IMR-90 (cell line): ENCODE measurements around the gene CHMP1B. TPM values are rescaled to one million over a fixed set of nuclear protein-coding genes. Genes with fewer than 3 reads are reported as not detected.

Source experiments
- ATAC-seq: fragments of 200-7000 bp; cut with Tn5 transposase; 2 replicates; pipeline ENCODE4 v1.9.1; 2020; ENCODE audit warnings: low read depth, mild to moderate bottlenecking, moderate library complexity
- BruUV-seq: library from RNA; stranded (reverse); fragments of 400-500 nt; replicated peaks from 2 replicates; lab custom pipeline; 2021; lab: Mats Ljungman, UMichigan
- CTCF ChIA-PET: fragments of 300-600 bp; formaldehyde crosslinking; extraction: SDS; loops from one replicate; lab custom pipeline; 2021; ENCODE audit warnings: antibody characterized with exemption; lab: Yijun Ruan, JAX
- POLR2A ChIA-PET: fragments of 300-600 bp; sonication (Branson Sonifier 250); formaldehyde crosslinking; loops from one replicate; lab custom pipeline; 2022; ENCODE audit warnings: antibody characterized with exemption; ENCODE audit not compliant: unreplicated experiment; lab: Charles Lee
- DNase-seq: peaks from one replicate; pipeline ENCODE4 v3.0.0; 2013
- H2AFZ ChIP-seq: replicated peaks from 2 replicates; pipeline ENCODE3; 2013; ENCODE audit warnings: low read length, mild to moderate bottlenecking; ENCODE audit not compliant: poor library complexity
- H2AK5ac ChIP-seq: 2 replicates; pipeline ENCODE4 v1.6.1; 2013; ENCODE audit warnings: low read depth, low read length, inconsistent platforms
- H2AK9ac ChIP-seq: replicated peaks from 2 replicates; pipeline ENCODE3; 2013; ENCODE audit warnings: mild to moderate bottlenecking, low read depth, low read length, moderate library complexity; ENCODE audit not compliant: poor library complexity
- H2BK120ac ChIP-seq: 2 replicates; pipeline ENCODE4 v1.6.1; 2013; ENCODE audit warnings: low read depth, low read length, inconsistent platforms
- H2BK15ac ChIP-seq: 3 replicates; pipeline ENCODE4 v1.6.1; 2013; ENCODE audit warnings: low read depth, low read length, inconsistent platforms
- H2BK20ac ChIP-seq: 2 replicates; pipeline ENCODE4 v1.6.1; 2013; ENCODE audit warnings: low read depth, mild to moderate bottlenecking, inconsistent platforms, low read length, moderate library complexity
- H2BK5ac ChIP-seq: 2 replicates; pipeline ENCODE4 v1.6.1; 2013; ENCODE audit warnings: mild to moderate bottlenecking, low read depth, low read length, inconsistent platforms; ENCODE audit not compliant: poor library complexity, severe bottlenecking
- H3K14ac ChIP-seq: replicated peaks from 2 replicates; pipeline ENCODE4 v1.6.1; 2013; ENCODE audit warnings: low read depth, low read length, inconsistent platforms
- H3K18ac ChIP-seq: 2 replicates; pipeline ENCODE4 v1.6.1; 2013; ENCODE audit warnings: low read depth, low read length, control low read depth
- H3K23ac ChIP-seq: 2 replicates; pipeline ENCODE4 v1.6.1; 2013; ENCODE audit warnings: low read depth, low read length, inconsistent platforms
- H3K27ac ChIP-seq: 2 replicates; pipeline ENCODE4 v1.5.1; 2013; ENCODE audit warnings: mild to moderate bottlenecking, control low read depth, low read length; ENCODE audit not compliant: insufficient read depth
- H3K27me3 ChIP-seq: 2 replicates; pipeline ENCODE4 v1.6.1; 2013; ENCODE audit warnings: low read length; ENCODE audit not compliant: control insufficient read depth, insufficient read depth
- H3K36me3 ChIP-seq: 2 replicates; pipeline ENCODE4 v1.6.1; 2013; ENCODE audit warnings: low read length, mixed read lengths; ENCODE audit not compliant: control insufficient read depth, insufficient read depth
- H3K4ac ChIP-seq: 2 replicates; pipeline ENCODE4 v1.6.1; 2013; ENCODE audit warnings: low read depth, low read length, inconsistent platforms
- H3K4me1 ChIP-seq: 2 replicates; pipeline ENCODE4 v1.6.1; 2013; ENCODE audit warnings: low read length, mixed read lengths; ENCODE audit not compliant: control insufficient read depth, insufficient read depth
- H3K4me2 ChIP-seq: 2 replicates; pipeline ENCODE4 v1.6.1; 2013; ENCODE audit warnings: low read depth, mild to moderate bottlenecking, control low read depth, low read length, moderate library complexity
- H3K4me3 ChIP-seq: 2 replicates; pipeline ENCODE4 v1.5.1; 2013; ENCODE audit warnings: low read depth, mild to moderate bottlenecking, control low read depth, low read length, moderate library complexity; ENCODE audit not compliant: insufficient read depth
- H3K56ac ChIP-seq: 2 replicates; pipeline ENCODE4 v1.6.1; 2013; ENCODE audit warnings: low read length, inconsistent platforms; ENCODE audit not compliant: insufficient read depth; ENCODE audit errors: extremely low read depth
- H3K79me1 ChIP-seq, 2 experiments: 2 replicates each; pipeline ENCODE4 v1.6.1; 2013; ENCODE audit warnings: low read length in 2 of 2, inconsistent platforms in 1 of 2, low read depth in 1 of 2
- H3K9ac ChIP-seq: 2 replicates; pipeline ENCODE4 v1.6.1; 2013; ENCODE audit warnings: low read depth, low read length, control low read depth
- H3K9me1 ChIP-seq: 2 replicates; pipeline ENCODE4 v1.6.1; 2013; ENCODE audit warnings: low read length, inconsistent platforms; ENCODE audit not compliant: insufficient read depth
- H3K9me3 ChIP-seq: 2 replicates; pipeline ENCODE4 v1.6.1; 2013; ENCODE audit warnings: low read length; ENCODE audit not compliant: control insufficient read depth, insufficient read depth
- H4K20me1 ChIP-seq: 2 replicates; pipeline ENCODE4 v1.6.1; 2013; ENCODE audit warnings: low read length, inconsistent platforms; ENCODE audit not compliant: insufficient read depth
- H4K5ac ChIP-seq: 2 replicates; pipeline ENCODE4 v1.6.1; 2013; ENCODE audit warnings: mild to moderate bottlenecking, low read depth, low read length, control low read depth
- H4K8ac ChIP-seq, 2 experiments: 2 replicates each; pipeline ENCODE4 v1.6.1; 2013; ENCODE audit warnings: low read depth in 2 of 2, low read length in 2 of 2, control low read depth in 1 of 2, inconsistent platforms in 1 of 2
- H4K91ac ChIP-seq: 2 replicates; pipeline ENCODE4 v1.6.1; 2013; ENCODE audit warnings: low read depth, low read length, inconsistent platforms; ENCODE audit not compliant: insufficient read depth
- BHLHE40 ChIP-seq: fragments of 150-350 bp; IDR thresholded peaks from 2 replicates; pipeline ENCODE4 v1.6.1; 2016; ENCODE audit warnings: mild to moderate bottlenecking, low read depth, low read length
- CEBPB ChIP-seq: IDR thresholded peaks from 2 replicates; pipeline ENCODE4 v1.6.1; 2012; ENCODE audit warnings: low read depth, low read length, improper control_type of control experiment
- CHD1 ChIP-seq: IDR thresholded peaks from 2 replicates; pipeline ENCODE4 v1.6.1; 2012; ENCODE audit warnings: low read depth, low read length, improper control_type of control experiment
- FOS ChIP-seq: fragments of 150-350 bp; IDR thresholded peaks from 2 replicates; pipeline ENCODE4 v1.6.1; 2016; ENCODE audit warnings: low read depth, low read length
- MAFK ChIP-seq: IDR thresholded peaks from 2 replicates; pipeline ENCODE4 v1.6.1; 2012; ENCODE audit warnings: low read depth, low read length, improper control_type of control experiment
- MAZ ChIP-seq: IDR thresholded peaks from 2 replicates; pipeline ENCODE4 v1.6.1; 2012; ENCODE audit warnings: low read depth, mild to moderate bottlenecking, low read length, improper control_type of control experiment, moderate library complexity, borderline replicate concordance
- MXI1 ChIP-seq: IDR thresholded peaks from 2 replicates; pipeline ENCODE4 v1.6.1; 2012; ENCODE audit warnings: low read depth, mild to moderate bottlenecking, low read length, moderate library complexity, borderline replicate concordance
- NFE2L2 ChIP-seq: fragments of 150-350 bp; IDR thresholded peaks from 2 replicates; pipeline ENCODE4 v1.6.1; 2016; ENCODE audit warnings: low read depth, mild to moderate bottlenecking, low read length
- POLR2A ChIP-seq: IDR thresholded peaks from 2 replicates; pipeline ENCODE4 v1.6.1; 2012; ENCODE audit warnings: mild to moderate bottlenecking, low read depth, low read length
- RAD21 ChIP-seq: IDR thresholded peaks from 2 replicates; pipeline ENCODE4 v1.6.1; 2012; ENCODE audit warnings: low read length, improper control_type of control experiment
- RCOR1 ChIP-seq: IDR thresholded peaks from 2 replicates; pipeline ENCODE4 v1.6.1; 2012; ENCODE audit warnings: mild to moderate bottlenecking, low read length, improper control_type of control experiment; ENCODE audit not compliant: insufficient replicate concordance
- RFX5 ChIP-seq: IDR thresholded peaks from 2 replicates; pipeline ENCODE4 v1.8.0; 2012; ENCODE audit warnings: low read depth, mild to moderate bottlenecking, low read length, moderate library complexity
- SMC3 ChIP-seq: fragments of 150-350 bp; IDR thresholded peaks from 2 replicates; pipeline ENCODE4 v1.6.1; 2016; ENCODE audit warnings: low read depth, mild to moderate bottlenecking, antibody characterized with exemption, low read length, moderate library complexity
- WGBS, 2 experiments: methylation state at CpG; one replicate each; pipeline versions ENCODE4 v1.1.5 to v1.1.7; 2013; ENCODE audit warnings: missing lambda C conversion rate in 2 of 2; ENCODE audit not compliant: insufficient read length in 1 of 2; ENCODE audit errors: extremely low coverage in 2 of 2; 5-methylcytosine and 5-hydroxymethylcytosine counted together
- dilution Hi-C: fragments of 300-500 bp; cut with HindIII; formaldehyde crosslinking; loops from one replicate; pipeline ENCODE4 v1.14.3; 2018; ENCODE audit warnings: low sequenced_read_pairs; ENCODE audit not compliant: unreplicated experiment
- in situ Hi-C: fragments of 300-500 bp; cut with MboI; formaldehyde crosslinking; loops from 3 replicates; pipeline ENCODE4 v1.14.3; 2019; ENCODE audit warnings: low sequenced_read_pairs, inconsistent platforms, mixed read lengths
- intact Hi-C: fragments of 100-400 bp; cut with micrococcal nuclease; formaldehyde crosslinking; loops from 2 replicates; pipeline ENCODE4 v1.10.0; 2022
- polyA plus RNA-seq, 3 experiments: library from polyadenylated mRNA; depleted of rRNA; stranded (reverse); fragments of >200 nt; gene quantifications; 2 replicates each; pipeline ENCODE4 v1.2.3, GENCODE V29; 2012; ENCODE audit warnings: low replicate concordance in 1 of 3
- total RNA-seq: library from RNA; depleted of rRNA; stranded (reverse); fragments of >200 nt; gene quantifications from 2 replicates; pipeline ENCODE4 v1.2.3, GENCODE V29; 2012
- TF ChIP-seq, protein P1 (sequence below): fragments of 150-350 bp; IDR thresholded peaks from 2 replicates; pipeline ENCODE4 v1.6.1; 2016; ENCODE audit warnings: low read depth, mild to moderate bottlenecking, low read length, moderate library complexity, borderline replicate concordance
- TF ChIP-seq, protein P2 (sequence below): fragments of 150-350 bp; IDR thresholded peaks from 2 replicates; pipeline ENCODE4 v1.6.1; 2017; ENCODE audit warnings: mild to moderate bottlenecking, antibody characterized with exemption, low read length, low read depth
- TF ChIP-seq, protein P3 (sequence below): conservative IDR thresholded peaks from 2 replicates; pipeline ENCODE4 v1.5.1; 2012; ENCODE audit warnings: mild to moderate bottlenecking, low read depth, low read length, improper control_type of control experiment

The CHMP1B gene
- total and polyA plus RNA-seq, 2 of the 4 experiments (the other 2 are of a cell fraction): 21.1 to 39.4 TPM

DNA sequence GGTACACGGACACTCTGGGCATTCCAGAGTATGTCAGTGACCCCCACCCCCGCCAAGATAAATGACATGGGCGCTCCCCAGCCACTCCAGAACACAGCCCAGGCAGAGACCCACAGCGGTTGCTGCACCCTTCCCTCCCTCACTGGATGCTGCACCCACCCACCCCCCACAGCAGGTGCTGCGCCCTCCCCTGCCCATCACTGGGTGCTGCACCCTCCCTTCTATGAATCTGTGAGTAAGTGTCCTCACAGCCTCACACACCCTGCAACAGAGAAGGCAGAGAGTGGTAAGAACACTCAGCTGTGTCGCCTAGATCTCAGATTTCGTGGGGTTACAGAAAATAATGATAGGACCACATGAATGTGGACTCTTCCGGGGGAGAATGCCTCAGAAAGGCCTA lies 23.5 kb downstream of the CHMP1B start:
- H3K14ac ChIP-seq: no peak overlapping the region
- no peak overlapping the region for H2AK9ac ChIP-seq
- no peaks in the 10 kb centered on the region for H3K27me3 ChIP-seq
- H3K23ac ChIP-seq: no peak overlapping the region
- 0 out of 2 replicates have a peak, but pooled peaks cover 4% of the 10 kb centered on the region for H3K9me1 ChIP-seq
- no peaks in the 10 kb centered on the region for H3K79me1 ChIP-seq
- no peak overlapping the region for H3K4me2 ChIP-seq
- no peaks in the 10 kb centered on the region for H3K36me3 ChIP-seq
- H3K4me1 ChIP-seq: no peaks in the 10 kb centered on the region
- no peak overlapping the region for H3K4me3 ChIP-seq
- in situ Hi-C loops (no loop called here), intact Hi-C loops (no loop called here), dilution Hi-C loops (no loop called here)
- BruUV-seq: no TSS peak
- no peak overlapping the region for H3K27ac ChIP-seq
- H2AK5ac ChIP-seq: no peak overlapping the region
- TF ChIP-seq RAD21 (no peak), RFX5 (no peak), NFE2L2 (no peak), FOS (no peak), RCOR1 (no peak), BHLHE40 (no peak), MAZ (no peak), MXI1 (no peak), MAFK (no peak), SMC3 (no peak), POLR2A (no peak), CHD1 (no peak), CEBPB (no peak)
- TF ChIP-seq, protein P1, sequence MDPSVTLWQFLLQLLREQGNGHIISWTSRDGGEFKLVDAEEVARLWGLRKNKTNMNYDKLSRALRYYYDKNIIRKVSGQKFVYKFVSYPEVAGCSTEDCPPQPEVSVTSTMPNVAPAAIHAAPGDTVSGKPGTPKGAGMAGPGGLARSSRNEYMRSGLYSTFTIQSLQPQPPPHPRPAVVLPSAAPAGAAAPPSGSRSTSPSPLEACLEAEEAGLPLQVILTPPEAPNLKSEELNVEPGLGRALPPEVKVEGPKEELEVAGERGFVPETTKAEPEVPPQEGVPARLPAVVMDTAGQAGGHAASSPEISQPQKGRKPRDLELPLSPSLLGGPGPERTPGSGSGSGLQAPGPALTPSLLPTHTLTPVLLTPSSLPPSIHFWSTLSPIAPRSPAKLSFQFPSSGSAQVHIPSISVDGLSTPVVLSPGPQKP: no peak
- TF ChIP-seq, protein P2, sequence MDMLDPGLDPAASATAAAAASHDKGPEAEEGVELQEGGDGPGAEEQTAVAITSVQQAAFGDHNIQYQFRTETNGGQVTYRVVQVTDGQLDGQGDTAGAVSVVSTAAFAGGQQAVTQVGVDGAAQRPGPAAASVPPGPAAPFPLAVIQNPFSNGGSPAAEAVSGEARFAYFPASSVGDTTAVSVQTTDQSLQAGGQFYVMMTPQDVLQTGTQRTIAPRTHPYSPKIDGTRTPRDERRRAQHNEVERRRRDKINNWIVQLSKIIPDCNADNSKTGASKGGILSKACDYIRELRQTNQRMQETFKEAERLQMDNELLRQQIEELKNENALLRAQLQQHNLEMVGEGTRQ: no peak
- TF ChIP-seq, protein P3, sequence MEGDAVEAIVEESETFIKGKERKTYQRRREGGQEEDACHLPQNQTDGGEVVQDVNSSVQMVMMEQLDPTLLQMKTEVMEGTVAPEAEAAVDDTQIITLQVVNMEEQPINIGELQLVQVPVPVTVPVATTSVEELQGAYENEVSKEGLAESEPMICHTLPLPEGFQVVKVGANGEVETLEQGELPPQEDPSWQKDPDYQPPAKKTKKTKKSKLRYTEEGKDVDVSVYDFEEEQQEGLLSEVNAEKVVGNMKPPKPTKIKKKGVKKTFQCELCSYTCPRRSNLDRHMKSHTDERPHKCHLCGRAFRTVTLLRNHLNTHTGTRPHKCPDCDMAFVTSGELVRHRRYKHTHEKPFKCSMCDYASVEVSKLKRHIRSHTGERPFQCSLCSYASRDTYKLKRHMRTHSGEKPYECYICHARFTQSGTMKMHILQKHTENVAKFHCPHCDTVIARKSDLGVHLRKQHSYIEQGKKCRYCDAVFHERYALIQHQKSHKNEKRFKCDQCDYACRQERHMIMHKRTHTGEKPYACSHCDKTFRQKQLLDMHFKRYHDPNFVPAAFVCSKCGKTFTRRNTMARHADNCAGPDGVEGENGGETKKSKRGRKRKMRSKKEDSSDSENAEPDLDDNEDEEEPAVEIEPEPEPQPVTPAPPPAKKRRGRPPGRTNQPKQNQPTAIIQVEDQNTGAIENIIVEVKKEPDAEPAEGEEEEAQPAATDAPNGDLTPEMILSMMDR: no peak
- H4K5ac ChIP-seq: no peak overlapping the region
- H4K20me1 ChIP-seq: no peaks in the 10 kb centered on the region
- H4K8ac ChIP-seq: no peak overlapping the region
- H2BK15ac ChIP-seq: no peak overlapping the region
- no peak overlapping the region for H3K9ac ChIP-seq
- H2BK20ac ChIP-seq: no peak overlapping the region
- 88% methylated on average over 3 of the region's 8 CpGs; no CpG with 5 or more reads in 1 of the 2 experiments for WGBS, 2 experiments
- H4K91ac ChIP-seq: no peak overlapping the region
- H3K56ac ChIP-seq: no peak overlapping the region
- POLR2A ChIA-PET: no interaction called here
- no peak overlapping the region for H2BK120ac ChIP-seq
- no peak overlapping the region for H2AFZ ChIP-seq
- CTCF ChIA-PET: interaction anchor here (0.6 kb wide), 1 partner anchor 140 kb away, joined by 4 read pairs; no protein-coding TSS in a partner anchor
- no peak overlapping the region for H3K18ac ChIP-seq
- DNase-seq: no peak
- H2BK5ac ChIP-seq: no peak overlapping the region
- ATAC-seq: no peak
- no peak overlapping the region for H3K4ac ChIP-seq
- no peaks in the 10 kb centered on the region for H3K9me3 ChIP-seq
